HEK293 (cell line): Measurements from ENCODE around the gene TCF7L2.
A peak's percentile ranks its signal among the peaks of the same experiment; 100 is the strongest.

Experiments used
- KLF16 ChIP-seq: fragments of 450-650 bp; formaldehyde crosslinking; IDR thresholded peaks from 2 replicates; pipeline ENCODE4 v1.5.1; 2017; ENCODE audit warnings: missing biosample characterization, missing genetic modification characterization
- TCF7L2 ChIP-seq: IDR thresholded peaks from 2 replicates; pipeline ENCODE4 v1.6.1; 2011; ENCODE audit warnings: low read depth, mild to moderate bottlenecking, inconsistent platforms, low read length, moderate library complexity, borderline replicate concordance
- TRIM28 ChIP-seq: IDR thresholded peaks from 2 replicates; pipeline ENCODE4 v1.6.1; 2011; ENCODE audit warnings: low read length, control low read depth, borderline replicate concordance
- ZBTB1 ChIP-seq: fragments of 450-650 bp; formaldehyde crosslinking; IDR thresholded peaks from 2 replicates; pipeline ENCODE4 v1.5.1; 2016; ENCODE audit warnings: missing biosample characterization, missing genetic modification characterization
- ZFP69B ChIP-seq: fragments of 450-650 bp; formaldehyde crosslinking; IDR thresholded peaks from 2 replicates; pipeline ENCODE4 v1.5.1; 2016; ENCODE audit warnings: missing biosample characterization, missing genetic modification characterization
- ZNF16 ChIP-seq: fragments of 450-650 bp; formaldehyde crosslinking; IDR thresholded peaks from 2 replicates; pipeline ENCODE4 v1.5.1; 2016; ENCODE audit warnings: low read depth, missing biosample characterization, missing genetic modification characterization
- ZNF24 ChIP-seq: fragments of 450-650 bp; formaldehyde crosslinking; IDR thresholded peaks from 2 replicates; pipeline ENCODE4 v1.5.1; 2016; ENCODE audit warnings: missing biosample characterization, missing genetic modification characterization
- ZNF311 ChIP-seq: fragments of 450-650 bp; formaldehyde crosslinking; IDR thresholded peaks from 2 replicates; pipeline ENCODE4 v1.5.1; 2017; ENCODE audit warnings: missing biosample characterization, missing genetic modification characterization, borderline replicate concordance
- ZNF529 ChIP-seq: fragments of 450-650 bp; formaldehyde crosslinking; IDR thresholded peaks from 2 replicates; pipeline ENCODE4 v1.5.1; 2017; ENCODE audit warnings: missing genetic modification characterization, missing biosample characterization; ENCODE audit not compliant: insufficient replicate concordance
- ZNF548 ChIP-seq: fragments of 450-650 bp; formaldehyde crosslinking; IDR thresholded peaks from 2 replicates; pipeline ENCODE4 v1.5.1; 2016; ENCODE audit warnings: missing biosample characterization, missing genetic modification characterization
- ZNF596 ChIP-seq: fragments of 450-650 bp; IDR thresholded peaks from 2 replicates; pipeline ENCODE4 v1.5.0; 2018; ENCODE audit warnings: missing biosample characterization, mild to moderate bottlenecking, missing genetic modification characterization, moderate library complexity
- ZNF610 ChIP-seq: fragments of 450-650 bp; formaldehyde crosslinking; IDR thresholded peaks from 2 replicates; pipeline ENCODE4 v1.5.1; 2016; ENCODE audit warnings: missing biosample characterization, missing genetic modification characterization, borderline replicate concordance
- ZNF677 ChIP-seq: fragments of 450-650 bp; IDR thresholded peaks from 2 replicates; pipeline ENCODE4 v1.5.0; 2018; ENCODE audit warnings: missing biosample characterization, mild to moderate bottlenecking, missing genetic modification characterization, moderate library complexity
- ZNF76 ChIP-seq: fragments of 450-650 bp; formaldehyde crosslinking; IDR thresholded peaks from 2 replicates; pipeline ENCODE4; 2016; ENCODE audit warnings: low read depth, missing biosample characterization, missing genetic modification characterization, borderline replicate concordance
- ZNF837 ChIP-seq: fragments of 450-650 bp; formaldehyde crosslinking; IDR thresholded peaks from 2 replicates; pipeline ENCODE4 v1.5.1; 2016; ENCODE audit warnings: missing biosample characterization, missing genetic modification characterization
- TF ChIP-seq, protein P1 (sequence below): fragments of 450-650 bp; formaldehyde crosslinking; IDR thresholded peaks from 2 replicates; pipeline ENCODE4 v1.5.1; 2016; ENCODE audit warnings: missing biosample characterization, missing genetic modification characterization
- TF ChIP-seq, protein P2 (sequence below): fragments of 450-650 bp; formaldehyde crosslinking; IDR thresholded peaks from 2 replicates; pipeline ENCODE4 v1.5.1; 2016; ENCODE audit warnings: missing biosample characterization, missing genetic modification characterization
- TF ChIP-seq, protein P3 (sequence below): fragments of 450-650 bp; formaldehyde crosslinking; IDR thresholded peaks from 2 replicates; pipeline ENCODE4 v1.5.1; 2016; ENCODE audit warnings: missing biosample characterization, missing genetic modification characterization
- TF ChIP-seq, protein P4 (sequence below): fragments of 450-650 bp; IDR thresholded peaks from 2 replicates; pipeline ENCODE4 v1.5.1; 2018; ENCODE audit warnings: missing biosample characterization, mild to moderate bottlenecking, missing genetic modification characterization
- TF ChIP-seq, protein P5 (sequence below): fragments of 450-650 bp; formaldehyde crosslinking; IDR thresholded peaks from 2 replicates; pipeline ENCODE4 v1.5.1; 2016; ENCODE audit warnings: missing biosample characterization, missing genetic modification characterization
- TF ChIP-seq, protein P6 (sequence below): fragments of 450-650 bp; formaldehyde crosslinking; IDR thresholded peaks from 2 replicates; pipeline ENCODE4 v1.5.1; 2017; ENCODE audit warnings: missing biosample characterization, missing genetic modification characterization
- TF ChIP-seq, protein P7 (sequence below): fragments of 450-650 bp; formaldehyde crosslinking; IDR thresholded peaks from 2 replicates; pipeline ENCODE4 v1.5.1; 2016; ENCODE audit warnings: missing biosample characterization, missing genetic modification characterization

TCF7L2 gene

DNA sequence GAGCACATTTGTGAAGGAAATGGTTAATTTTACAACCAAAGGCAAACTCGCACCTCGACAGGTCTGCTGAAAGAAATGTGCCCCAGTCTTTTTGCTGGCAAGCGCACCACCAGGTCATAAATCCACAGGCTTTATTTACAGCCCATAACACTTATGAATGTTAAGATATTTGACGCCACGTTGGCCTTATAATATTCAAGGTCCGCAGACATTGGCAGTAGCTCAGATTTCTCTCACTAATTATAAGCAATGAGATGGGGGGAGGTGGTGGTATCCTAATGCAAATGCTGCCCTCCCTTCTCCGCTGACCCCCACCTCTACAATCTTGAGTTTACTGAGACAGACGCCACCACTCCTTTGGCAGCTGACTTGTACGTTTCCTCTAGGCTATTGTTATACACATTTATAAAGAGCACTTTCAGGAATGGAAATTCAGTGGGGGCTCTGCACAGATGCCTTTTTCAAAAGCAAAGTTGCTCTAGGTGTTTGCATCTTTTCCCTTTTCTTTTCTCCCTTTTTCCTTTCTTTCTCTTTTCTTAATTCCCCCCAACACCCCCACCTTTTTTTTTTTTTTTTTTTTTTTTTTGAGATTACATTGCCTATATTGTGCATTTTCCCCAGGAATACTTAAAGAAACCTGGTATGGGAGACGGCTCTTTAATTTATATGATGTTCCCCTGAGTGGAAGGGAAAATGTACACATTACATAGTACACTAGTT lies 6.7 kb downstream of the TCF7L2 start (continued):
- no peak for TF ChIP-seq ZNF76 (tag by site-specific recombination)
- TF ChIP-seq, protein P1, sequence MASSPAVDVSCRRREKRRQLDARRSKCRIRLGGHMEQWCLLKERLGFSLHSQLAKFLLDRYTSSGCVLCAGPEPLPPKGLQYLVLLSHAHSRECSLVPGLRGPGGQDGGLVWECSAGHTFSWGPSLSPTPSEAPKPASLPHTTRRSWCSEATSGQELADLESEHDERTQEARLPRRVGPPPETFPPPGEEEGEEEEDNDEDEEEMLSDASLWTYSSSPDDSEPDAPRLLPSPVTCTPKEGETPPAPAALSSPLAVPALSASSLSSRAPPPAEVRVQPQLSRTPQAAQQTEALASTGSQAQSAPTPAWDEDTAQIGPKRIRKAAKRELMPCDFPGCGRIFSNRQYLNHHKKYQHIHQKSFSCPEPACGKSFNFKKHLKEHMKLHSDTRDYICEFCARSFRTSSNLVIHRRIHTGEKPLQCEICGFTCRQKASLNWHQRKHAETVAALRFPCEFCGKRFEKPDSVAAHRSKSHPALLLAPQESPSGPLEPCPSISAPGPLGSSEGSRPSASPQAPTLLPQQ (tag by site-specific recombination), result peak; percentile 16; the same call in 1 of the 2 replicates
- 0 out of 2 replicates have a peak, but pooled peaks have one; percentile 45 for TF ChIP-seq ZNF596
- no peak for TF ChIP-seq ZBTB1 (tag by site-specific recombination)
- TF ChIP-seq ZNF610, result 0 out of 2 replicates have a peak, but pooled peaks have one; percentile 30
- TF ChIP-seq, protein P2, sequence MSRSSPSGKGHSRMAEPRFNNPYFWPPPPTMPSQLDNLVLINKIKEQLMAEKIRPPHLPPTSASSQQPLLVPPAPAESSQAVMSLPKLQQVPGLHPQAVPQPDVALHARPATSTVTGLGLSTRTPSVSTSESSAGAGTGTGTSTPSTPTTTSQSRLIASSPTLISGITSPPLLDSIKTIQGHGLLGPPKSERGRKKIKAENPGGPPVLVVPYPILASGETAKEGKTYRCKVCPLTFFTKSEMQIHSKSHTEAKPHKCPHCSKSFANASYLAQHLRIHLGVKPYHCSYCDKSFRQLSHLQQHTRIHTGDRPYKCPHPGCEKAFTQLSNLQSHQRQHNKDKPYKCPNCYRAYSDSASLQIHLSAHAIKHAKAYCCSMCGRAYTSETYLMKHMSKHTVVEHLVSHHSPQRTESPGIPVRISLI, result peak; percentile 79
- TF ChIP-seq ZNF529 (tag by site-specific recombination), result no peak
- TF ChIP-seq, protein P3, sequence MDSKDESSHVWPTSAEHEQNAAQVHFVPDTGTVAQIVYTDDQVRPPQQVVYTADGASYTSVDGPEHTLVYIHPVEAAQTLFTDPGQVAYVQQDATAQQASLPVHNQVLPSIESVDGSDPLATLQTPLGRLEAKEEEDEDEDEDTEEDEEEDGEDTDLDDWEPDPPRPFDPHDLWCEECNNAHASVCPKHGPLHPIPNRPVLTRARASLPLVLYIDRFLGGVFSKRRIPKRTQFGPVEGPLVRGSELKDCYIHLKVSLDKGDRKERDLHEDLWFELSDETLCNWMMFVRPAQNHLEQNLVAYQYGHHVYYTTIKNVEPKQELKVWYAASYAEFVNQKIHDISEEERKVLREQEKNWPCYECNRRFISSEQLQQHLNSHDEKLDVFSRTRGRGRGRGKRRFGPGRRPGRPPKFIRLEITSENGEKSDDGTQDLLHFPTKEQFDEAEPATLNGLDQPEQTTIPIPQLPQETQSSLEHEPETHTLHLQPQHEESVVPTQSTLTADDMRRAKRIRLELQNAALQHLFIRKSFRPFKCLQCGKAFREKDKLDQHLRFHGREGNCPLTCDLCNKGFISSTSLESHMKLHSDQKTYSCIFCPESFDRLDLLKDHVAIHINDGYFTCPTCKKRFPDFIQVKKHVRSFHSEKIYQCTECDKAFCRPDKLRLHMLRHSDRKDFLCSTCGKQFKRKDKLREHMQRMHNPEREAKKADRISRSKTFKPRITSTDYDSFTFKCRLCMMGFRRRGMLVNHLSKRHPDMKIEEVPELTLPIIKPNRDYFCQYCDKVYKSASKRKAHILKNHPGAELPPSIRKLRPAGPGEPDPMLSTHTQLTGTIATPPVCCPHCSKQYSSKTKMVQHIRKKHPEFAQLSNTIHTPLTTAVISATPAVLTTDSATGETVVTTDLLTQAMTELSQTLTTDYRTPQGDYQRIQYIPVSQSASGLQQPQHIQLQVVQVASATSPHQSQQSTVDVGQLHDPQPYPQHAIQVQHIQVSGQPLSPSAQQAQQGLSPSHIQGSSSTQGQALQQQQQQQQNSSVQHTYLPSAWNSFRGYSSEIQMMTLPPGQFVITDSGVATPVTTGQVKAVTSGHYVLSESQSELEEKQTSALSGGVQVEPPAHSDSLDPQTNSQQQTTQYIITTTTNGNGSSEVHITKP (tag by site-specific recombination), result peak; percentile 9; the same call in 1 of the 2 replicates
- no peak for TF ChIP-seq KLF16 (tag by site-specific recombination)
- TF ChIP-seq, protein P4, sequence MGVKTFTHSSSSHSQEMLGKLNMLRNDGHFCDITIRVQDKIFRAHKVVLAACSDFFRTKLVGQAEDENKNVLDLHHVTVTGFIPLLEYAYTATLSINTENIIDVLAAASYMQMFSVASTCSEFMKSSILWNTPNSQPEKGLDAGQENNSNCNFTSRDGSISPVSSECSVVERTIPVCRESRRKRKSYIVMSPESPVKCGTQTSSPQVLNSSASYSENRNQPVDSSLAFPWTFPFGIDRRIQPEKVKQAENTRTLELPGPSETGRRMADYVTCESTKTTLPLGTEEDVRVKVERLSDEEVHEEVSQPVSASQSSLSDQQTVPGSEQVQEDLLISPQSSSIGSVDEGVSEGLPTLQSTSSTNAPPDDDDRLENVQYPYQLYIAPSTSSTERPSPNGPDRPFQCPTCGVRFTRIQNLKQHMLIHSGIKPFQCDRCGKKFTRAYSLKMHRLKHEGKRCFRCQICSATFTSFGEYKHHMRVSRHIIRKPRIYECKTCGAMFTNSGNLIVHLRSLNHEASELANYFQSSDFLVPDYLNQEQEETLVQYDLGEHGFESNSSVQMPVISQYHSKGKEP (tag by site-specific recombination), result no peak
- peak; percentile 73 for TF ChIP-seq ZNF24 (tag by site-specific recombination)
- no peak for TF ChIP-seq ZNF548 (tag by site-specific recombination)
- TF ChIP-seq ZNF311 (tag by site-specific recombination), result no peak
- TF ChIP-seq, protein P5, sequence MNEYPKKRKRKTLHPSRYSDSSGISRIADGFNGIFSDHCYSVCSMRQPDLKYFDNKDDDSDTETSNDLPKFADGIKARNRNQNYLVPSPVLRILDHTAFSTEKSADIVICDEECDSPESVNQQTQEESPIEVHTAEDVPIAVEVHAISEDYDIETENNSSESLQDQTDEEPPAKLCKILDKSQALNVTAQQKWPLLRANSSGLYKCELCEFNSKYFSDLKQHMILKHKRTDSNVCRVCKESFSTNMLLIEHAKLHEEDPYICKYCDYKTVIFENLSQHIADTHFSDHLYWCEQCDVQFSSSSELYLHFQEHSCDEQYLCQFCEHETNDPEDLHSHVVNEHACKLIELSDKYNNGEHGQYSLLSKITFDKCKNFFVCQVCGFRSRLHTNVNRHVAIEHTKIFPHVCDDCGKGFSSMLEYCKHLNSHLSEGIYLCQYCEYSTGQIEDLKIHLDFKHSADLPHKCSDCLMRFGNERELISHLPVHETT (tag by site-specific recombination), result peak; percentile 23; the same call in 1 of the 2 replicates
- TF ChIP-seq, protein P6, sequence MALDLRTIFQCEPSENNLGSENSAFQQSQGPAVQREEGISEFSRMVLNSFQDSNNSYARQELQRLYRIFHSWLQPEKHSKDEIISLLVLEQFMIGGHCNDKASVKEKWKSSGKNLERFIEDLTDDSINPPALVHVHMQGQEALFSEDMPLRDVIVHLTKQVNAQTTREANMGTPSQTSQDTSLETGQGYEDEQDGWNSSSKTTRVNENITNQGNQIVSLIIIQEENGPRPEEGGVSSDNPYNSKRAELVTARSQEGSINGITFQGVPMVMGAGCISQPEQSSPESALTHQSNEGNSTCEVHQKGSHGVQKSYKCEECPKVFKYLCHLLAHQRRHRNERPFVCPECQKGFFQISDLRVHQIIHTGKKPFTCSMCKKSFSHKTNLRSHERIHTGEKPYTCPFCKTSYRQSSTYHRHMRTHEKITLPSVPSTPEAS (tag by site-specific recombination), result no peak
- peak; percentile 65; the same call in 1 of the 2 replicates for TF ChIP-seq TRIM28
- TF ChIP-seq, protein P7, sequence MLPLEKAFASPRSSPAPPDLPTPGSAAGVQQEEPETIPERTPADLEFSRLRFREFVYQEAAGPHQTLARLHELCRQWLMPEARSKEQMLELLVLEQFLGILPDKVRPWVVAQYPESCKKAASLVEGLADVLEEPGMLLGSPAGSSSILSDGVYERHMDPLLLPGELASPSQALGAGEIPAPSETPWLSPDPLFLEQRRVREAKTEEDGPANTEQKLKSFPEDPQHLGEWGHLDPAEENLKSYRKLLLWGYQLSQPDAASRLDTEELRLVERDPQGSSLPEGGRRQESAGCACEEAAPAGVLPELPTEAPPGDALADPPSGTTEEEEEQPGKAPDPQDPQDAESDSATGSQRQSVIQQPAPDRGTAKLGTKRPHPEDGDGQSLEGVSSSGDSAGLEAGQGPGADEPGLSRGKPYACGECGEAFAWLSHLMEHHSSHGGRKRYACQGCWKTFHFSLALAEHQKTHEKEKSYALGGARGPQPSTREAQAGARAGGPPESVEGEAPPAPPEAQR (tag by site-specific recombination), result no peak
- TF ChIP-seq ZNF16 (tag by site-specific recombination), result no peak
- TF ChIP-seq ZNF837 (tag by site-specific recombination), result no peak
- no peak for TF ChIP-seq ZFP69B (tag by site-specific recombination)
- TF ChIP-seq ZNF677, result no peak
- peak; percentile 77; the same call in 1 of the 2 replicates for TF ChIP-seq TCF7L2
